Thyroid gland (tissue), 4 donors: Measurements from ENCODE around the gene STX1A. TPM values are rescaled to one million over a fixed set of nuclear protein-coding genes. Genes with fewer than 3 reads are reported as not detected.

Experiments used
- DNase-seq, 2 donors: peaks; one replicate each; pipeline ENCODE4 v3.0.0-alpha.2; 2019
- H3K27ac ChIP-seq, 3 donors: fragments of 200-600 bp; sonication (generic); 1 replicate in 2 of 3; 2 replicates in 1 of 3; pipeline ENCODE4 v1.5.1; 2016 to 2019; ENCODE audit warnings: mild to moderate bottlenecking in 1 of 3, moderate library complexity in 1 of 3
- H3K27me3 ChIP-seq: fragments of 200-600 bp; sonication (generic); one replicate; pipeline ENCODE4 v1.5.1; 2019
- H3K36me3 ChIP-seq, 2 donors: fragments of 200-600 bp; sonication (generic); one replicate each; pipeline ENCODE4 v1.5.1; 2016 to 2019
- H3K4me1 ChIP-seq, 2 donors: fragments of 200-600 bp; sonication (generic); one replicate each; pipeline ENCODE4 v1.5.1; 2017 to 2019
- H3K4me3 ChIP-seq, 3 donors: fragments of 200-600 bp; sonication (generic); replicated peaks in 1 of 3; 1 replicate in 2 of 3; 2 replicates in 1 of 3; pipeline ENCODE4 v1.5.1; 2016; ENCODE audit warnings: mild to moderate bottlenecking in 1 of 3
- H3K9me3 ChIP-seq: fragments of 200-600 bp; sonication (generic); one replicate; pipeline ENCODE4 v1.5.1; 2017
- POLR2A ChIP-seq, 2 donors: fragments of 450-650 bp; IDR thresholded peaks; one replicate each; pipeline ENCODE4 v1.6.1; 2017; ENCODE audit warnings: antibody characterized with exemption in 2 of 2, mild to moderate bottlenecking in 2 of 2, moderate library complexity in 1 of 2
- WGBS, 2 donors: methylation state at CpG; one replicate each; pipeline ENCODE4 v1.1.5; 2017; 5-methylcytosine and 5-hydroxymethylcytosine counted together
- intact Hi-C: fragments of 100-400 bp; cut with DNase I; formaldehyde crosslinking; loops from one replicate; pipeline ENCODE4 v1.15.1; 2023
- total RNA-seq, 4 donors: library from RNA; depleted of rRNA; stranded (reverse); fragments of >200 nt; gene quantifications; one replicate each; pipeline ENCODE4 v1.2.3, GENCODE V29; 2016
- TF ChIP-seq, protein P1 (sequence below), 6 experiments: fragments of 200-600 bp in 3 of 6; fragments of 450-650 bp in 3 of 6; sonication (generic) in 3 of 6; IDR thresholded peaks; one replicate each; pipeline ENCODE4 v1.5.1; 2016 to 2019; ENCODE audit warnings: antibody characterized with exemption in 6 of 6, mild to moderate bottlenecking in 2 of 6, inconsistent platforms in 1 of 6, moderate library complexity in 1 of 6

STX1A gene
- total RNA-seq, 4 donors from 2014 or later: 4.4 to 9.5 (median 7.2) TPM

GRCh38 chr7:73674468-73675124, 44.9 kb downstream of the STX1A start:
- Histone ChIP-seq H3K4me3 (no peak overlapping the region), H3K27me3 (no peaks in the 10 kb centered on the region), H3K4me1 (peaks cover 5 to 14% of the 10 kb centered on the region in 2 donors), H3K27ac (no peak overlapping the region), H3K9me3 (no peaks in the 10 kb centered on the region), H3K36me3 (no peaks in the 10 kb centered on the region)
- WGBS, 2 donors: 100% methylated on average over 1 of the region's 1 CpG
- intact Hi-C loops: loop anchor here (10.0 kb wide), 1 partner anchor 60 kb away; no protein-coding TSS in a partner anchor
- DNase-seq: no peak
- TF ChIP-seq, protein P1, sequence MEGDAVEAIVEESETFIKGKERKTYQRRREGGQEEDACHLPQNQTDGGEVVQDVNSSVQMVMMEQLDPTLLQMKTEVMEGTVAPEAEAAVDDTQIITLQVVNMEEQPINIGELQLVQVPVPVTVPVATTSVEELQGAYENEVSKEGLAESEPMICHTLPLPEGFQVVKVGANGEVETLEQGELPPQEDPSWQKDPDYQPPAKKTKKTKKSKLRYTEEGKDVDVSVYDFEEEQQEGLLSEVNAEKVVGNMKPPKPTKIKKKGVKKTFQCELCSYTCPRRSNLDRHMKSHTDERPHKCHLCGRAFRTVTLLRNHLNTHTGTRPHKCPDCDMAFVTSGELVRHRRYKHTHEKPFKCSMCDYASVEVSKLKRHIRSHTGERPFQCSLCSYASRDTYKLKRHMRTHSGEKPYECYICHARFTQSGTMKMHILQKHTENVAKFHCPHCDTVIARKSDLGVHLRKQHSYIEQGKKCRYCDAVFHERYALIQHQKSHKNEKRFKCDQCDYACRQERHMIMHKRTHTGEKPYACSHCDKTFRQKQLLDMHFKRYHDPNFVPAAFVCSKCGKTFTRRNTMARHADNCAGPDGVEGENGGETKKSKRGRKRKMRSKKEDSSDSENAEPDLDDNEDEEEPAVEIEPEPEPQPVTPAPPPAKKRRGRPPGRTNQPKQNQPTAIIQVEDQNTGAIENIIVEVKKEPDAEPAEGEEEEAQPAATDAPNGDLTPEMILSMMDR (IDR thresholded peaks at IDR 0.05): no peak
- no peak for TF ChIP-seq POLR2A (IDR thresholded peaks at IDR 0.05)

DNA sequence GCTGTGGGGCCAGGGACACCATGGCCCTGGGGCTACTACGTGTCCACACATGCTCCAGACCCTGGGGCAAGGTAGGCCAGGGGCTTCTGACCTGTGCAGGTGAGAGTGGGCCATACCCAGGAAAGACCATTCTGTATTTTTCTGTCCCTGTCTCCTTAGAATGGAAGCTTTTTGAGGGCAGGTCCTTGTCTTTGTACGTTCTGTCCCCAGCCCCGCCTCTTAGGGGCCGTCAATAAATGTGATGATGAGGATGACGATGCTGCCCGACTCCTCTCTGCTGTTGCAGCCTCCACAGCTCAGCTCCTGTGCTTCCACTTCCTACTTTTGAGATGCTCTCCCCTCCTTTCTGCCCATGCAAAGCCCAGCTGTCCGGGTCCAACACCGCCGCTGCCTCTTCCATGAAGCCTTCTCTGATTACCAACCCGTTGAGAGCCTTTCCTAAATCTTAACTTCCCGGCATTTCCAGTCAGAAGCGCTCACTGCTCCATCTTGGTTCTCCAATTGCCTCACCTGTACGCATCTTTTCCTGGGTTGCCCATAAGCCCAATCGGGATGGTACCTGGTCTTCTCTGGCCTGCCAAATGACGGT, 47.5 kb downstream of the STX1A start:
- no peak for DNase-seq
- 95 to 97% methylated on average over 15 of the region's 15 CpGs for WGBS, 2 donors
- Histone ChIP-seq H3K9me3 (no peaks in the 10 kb centered on the region), H3K4me1 (peaks cover 8 to 14% of the 10 kb centered on the region in 2 donors), H3K27ac (no peak overlapping the region), H3K27me3 (no peaks in the 10 kb centered on the region), H3K4me3 (no peak overlapping the region), H3K36me3 (no peaks in the 10 kb centered on the region)
- TF ChIP-seq, protein P1 (IDR thresholded peaks at IDR 0.05): no peak
- no peak for TF ChIP-seq POLR2A (IDR thresholded peaks at IDR 0.05)
- intact Hi-C loops: loop anchor here (10.0 kb wide), 1 partner anchor 57 kb away; no protein-coding TSS in a partner anchor

GRCh38 chr7:73671322-73671661, 48.2 kb downstream of the STX1A start:
- Histone ChIP-seq H3K36me3 (no peaks in the 10 kb centered on the region), H3K27me3 (no peaks in the 10 kb centered on the region), H3K9me3 (no peaks in the 10 kb centered on the region), H3K4me3 (no peak overlapping the region), H3K4me1 (peaks cover 8 to 14% of the 10 kb centered on the region in 2 donors), H3K27ac (no peak overlapping the region)
- TF ChIP-seq, protein P1 (IDR thresholded peaks at IDR 0.05): no peak
- no peak for TF ChIP-seq POLR2A (IDR thresholded peaks at IDR 0.05)
- WGBS, 2 donors: 67 to 68% methylated on average over 4 to 5 of the region's 12 CpGs
- no peak for DNase-seq
- intact Hi-C loops: loop anchor here (10.0 kb wide), 1 partner anchor 56 kb away; no protein-coding TSS in a partner anchor

- no peak for TF ChIP-seq POLR2A (IDR thresholded peaks at IDR 0.05)
- TF ChIP-seq, protein P1 (IDR thresholded peaks at IDR 0.05): no peak
- intact Hi-C loops: loop anchor here (10.0 kb wide), 1 partner anchor 55 kb away; no protein-coding TSS in a partner anchor
- no peaks in the 10 kb centered on the region for H3K27me3 ChIP-seq
These were observed 49.5 kb downstream of the STX1A start for GRCh38 chr7:73669858-73670385.

DNA sequence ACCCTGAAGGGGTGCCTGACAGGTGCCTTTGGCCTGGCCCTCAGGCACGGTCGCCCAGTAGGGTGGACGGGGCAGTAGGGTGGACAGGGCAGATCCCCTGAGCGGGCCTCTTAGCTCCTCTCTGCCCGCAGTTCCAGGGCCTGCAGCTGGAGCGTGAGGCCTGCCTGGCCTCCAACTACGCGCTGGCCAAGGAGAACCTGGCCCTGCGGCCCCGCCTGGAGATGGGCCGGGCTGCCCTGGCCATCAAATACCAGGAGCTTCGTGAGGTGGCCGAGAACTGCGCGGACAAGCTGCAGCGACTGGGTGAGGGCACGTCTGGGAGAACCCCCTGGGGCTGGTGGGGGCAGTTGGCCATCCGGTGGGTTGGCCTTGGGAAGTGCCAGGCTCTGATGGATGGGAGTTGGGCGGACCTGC, 50.2 kb downstream of the STX1A start:
- intact Hi-C loops: no loop called here
- Histone ChIP-seq H3K27me3 (no peaks in the 10 kb centered on the region), H3K27ac (no peak overlapping the region), H3K9me3 (no peaks in the 10 kb centered on the region), H3K4me3 (no peak overlapping the region), H3K36me3 (no peaks in the 10 kb centered on the region), H3K4me1 (peaks cover 8 to 14% of the 10 kb centered on the region in 2 donors)
- DNase-seq: no peak
- 68 to 77% methylated on average over 7 to 10 of the region's 19 CpGs for WGBS, 2 donors
- TF ChIP-seq POLR2A (IDR thresholded peaks at IDR 0.05): no peak
- TF ChIP-seq, protein P1 (IDR thresholded peaks at IDR 0.05): no peak

More at GRCh38 chr7:73669858-73670385, 49.5 kb downstream of the STX1A start:
- no peak overlapping the region for H3K27ac ChIP-seq
- H3K36me3 ChIP-seq: no peaks in the 10 kb centered on the region
- H3K4me3 ChIP-seq: no peak overlapping the region
- WGBS, 2 donors: 93% methylated on average over 8 to 11 of the region's 12 CpGs
- peaks cover 8 to 14% of the 10 kb centered on the region in 2 donors for H3K4me1 ChIP-seq
- no peaks in the 10 kb centered on the region for H3K9me3 ChIP-seq
- DNase-seq: no peak
